Nephron (organoid): ENCODE data around the gene CCDC9B.
A peak's percentile ranks its signal among the peaks of the same experiment; 100 is the strongest.

Source experiments
- H3K27ac Mint-ChIP-seq, 3 experiments: 2 replicates each; pipeline ENCODE4 v1.8.0; 2020; ENCODE audit warnings: mixed read lengths in 3 of 3, mild to moderate bottlenecking in 2 of 3, moderate library complexity in 1 of 3
- H3K27me3 Mint-ChIP-seq: 2 replicates; pipeline ENCODE4 v1.8.0; 2021; ENCODE audit warnings: low read depth, mild to moderate bottlenecking, moderate library complexity, mixed read lengths
- H3K36me3 Mint-ChIP-seq: 2 replicates; pipeline ENCODE4 v1.8.0; 2020; ENCODE audit warnings: low read depth, mixed read lengths
- H3K4me1 Mint-ChIP-seq: 2 replicates; pipeline ENCODE4 v1.8.0; 2020; ENCODE audit warnings: mixed read lengths
- H3K4me3 Mint-ChIP-seq, 3 experiments: 2 replicates each; pipeline ENCODE4 v1.8.0; 2020; ENCODE audit warnings: mild to moderate bottlenecking in 3 of 3, mixed read lengths in 3 of 3, moderate library complexity in 2 of 3
- H3K9me3 Mint-ChIP-seq: 2 replicates; pipeline ENCODE4 v1.8.0; 2020; ENCODE audit warnings: mixed read lengths
- CTCF ChIP-seq, 3 experiments: fragments of 200-600 bp; sonication (generic); IDR thresholded peaks; one replicate each; pipeline ENCODE4 v1.5.0; 2021; ENCODE audit warnings: antibody characterized with exemption in 3 of 3; ENCODE audit not compliant: unreplicated experiment in 3 of 3

Gene CCDC9B

GRCh38 chr15:40309344-40309862 is 31.3 kb downstream of the CCDC9B start:
- H3K36me3 Mint-ChIP-seq: no peaks in the 10 kb centered on the region

DNA sequence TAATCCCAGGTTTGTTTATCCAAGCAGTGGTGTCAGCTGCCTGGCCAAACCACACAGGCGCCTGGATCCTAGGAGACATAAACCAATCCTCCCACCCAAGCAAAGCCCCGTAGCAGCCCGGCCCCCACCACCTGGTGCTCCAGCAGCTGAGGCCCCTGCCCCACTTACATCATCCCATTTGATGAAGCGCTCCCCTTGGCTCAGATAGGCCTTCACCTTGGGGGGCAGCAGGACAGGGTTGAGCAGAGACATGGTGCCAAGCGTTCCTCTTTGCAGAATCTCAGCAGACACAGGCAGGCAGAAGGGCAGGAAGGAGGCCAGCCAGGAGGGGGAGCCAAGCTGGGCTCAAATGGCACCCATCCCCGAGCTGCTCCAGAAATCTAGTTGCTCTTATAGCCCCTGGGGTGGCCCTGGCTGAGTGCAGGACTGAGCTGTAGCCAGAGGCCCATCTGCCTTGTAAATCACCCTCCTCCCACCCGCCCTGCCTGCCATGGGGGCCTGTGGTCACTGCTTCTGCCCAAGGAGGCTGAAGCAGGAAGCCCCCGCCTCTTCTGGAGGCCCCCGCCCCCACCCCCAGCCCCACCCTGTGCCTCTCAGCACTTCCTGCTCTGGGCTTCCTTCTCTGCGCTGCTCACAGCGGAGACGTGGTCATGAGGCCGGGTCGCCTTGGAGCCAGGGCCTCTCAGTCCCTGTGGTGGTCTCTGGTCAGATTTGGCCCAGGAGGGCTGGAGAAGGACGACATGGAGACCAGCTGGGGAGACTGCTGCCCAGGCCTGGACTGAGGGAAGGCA is 33.1 kb downstream of the CCDC9B start, which contains the start of gene PLCB2:
Gene PLCB2 (minus strand): TSS at position 515 of the 791 bp plus-strand sequence. CDS start 263 bp downstream, at position 252.
- peaks cover 25% of the 10 kb centered on the region for H3K4me1 Mint-ChIP-seq
- TF ChIP-seq CTCF (IDR thresholded peaks at IDR 0.05; ENCODE audit: unreplicated experiment in 3 of 3): peak in 1 of 3 experiments; percentile 17
- peaks cover 48% of the 10 kb centered on the region for H3K27me3 Mint-ChIP-seq
- no peak within 1 kb of the TSS for H3K27ac Mint-ChIP-seq
- peak within 1 kb of the TSS; percentile 35 to 60 (median 37) for H3K4me3 Mint-ChIP-seq
- H3K36me3 Mint-ChIP-seq: no peaks in the 10 kb centered on the region
- H3K9me3 Mint-ChIP-seq: no peaks in the 10 kb centered on the region

More at GRCh38 chr15:40309344-40309862, 31.3 kb downstream of the CCDC9B start:
- Mint-ChIP-seq H3K4me3 (no peak overlapping the region), H3K9me3 (no peaks in the 10 kb centered on the region), H3K4me1 (peaks cover 25% of the 10 kb centered on the region), H3K27ac (peak overlapping the region in 2 of 3 experiments; percentile 26 to 64), H3K27me3 (peaks cover 57% of the 10 kb centered on the region)
- no peak for TF ChIP-seq CTCF (IDR thresholded peaks at IDR 0.05; ENCODE audit: unreplicated experiment in 3 of 3)

DNA sequence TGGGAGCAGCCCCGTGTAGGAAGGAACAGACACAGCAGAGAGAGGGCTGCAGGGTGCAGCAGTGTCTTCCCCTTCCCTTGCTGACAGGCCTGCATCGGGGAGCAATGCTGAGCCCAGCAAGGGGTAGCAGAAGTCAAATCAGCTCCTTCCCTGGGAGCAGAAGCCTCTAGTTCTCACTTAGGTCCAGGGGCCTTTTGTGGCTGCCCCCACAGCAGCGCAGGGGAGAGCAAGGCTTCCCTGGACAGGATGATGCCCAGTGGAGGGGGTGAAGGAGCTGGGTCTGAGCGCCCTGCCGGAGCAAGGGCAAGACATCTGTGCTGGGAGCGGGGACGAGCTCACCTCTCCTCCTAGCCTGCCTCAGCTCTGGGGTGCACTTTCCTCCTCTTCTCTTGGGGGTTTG is 33.8 kb downstream of the CCDC9B start:
- H3K27me3 Mint-ChIP-seq: peaks cover 41% of the 10 kb centered on the region
- no peak overlapping the region for H3K27ac Mint-ChIP-seq
- TF ChIP-seq CTCF (IDR thresholded peaks at IDR 0.05; ENCODE audit: unreplicated experiment in 3 of 3): no peak
- peak overlapping the region in 1 of 3 experiments; percentile 37 for H3K4me3 Mint-ChIP-seq
- H3K36me3 Mint-ChIP-seq: no peaks in the 10 kb centered on the region
- no peaks in the 10 kb centered on the region for H3K9me3 Mint-ChIP-seq
- H3K4me1 Mint-ChIP-seq: peaks cover 25% of the 10 kb centered on the region

DNA sequence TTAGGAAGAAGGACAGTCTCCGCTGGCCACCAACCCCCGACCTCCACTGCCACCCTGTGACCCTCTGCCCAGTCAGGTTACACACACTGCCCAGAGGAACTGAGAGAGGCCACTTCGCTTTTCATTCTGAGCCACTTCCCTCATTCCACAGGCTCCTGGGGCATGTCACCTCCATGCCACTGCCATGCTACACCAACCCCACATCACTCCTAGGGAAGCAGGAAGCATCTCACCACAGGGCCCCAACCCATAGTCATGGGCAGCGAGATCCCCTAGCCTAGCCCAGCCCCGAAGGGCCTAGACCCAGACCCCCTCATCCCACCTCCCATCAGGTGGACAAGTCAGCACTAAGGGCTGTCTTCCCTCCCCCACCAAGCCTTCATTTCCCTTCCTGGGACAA is 34.4 kb downstream of the CCDC9B start:
- Mint-ChIP-seq H3K27me3 (peaks cover 37% of the 10 kb centered on the region), H3K27ac (no peak overlapping the region), H3K9me3 (no peaks in the 10 kb centered on the region), H3K4me1 (peaks cover 25% of the 10 kb centered on the region), H3K36me3 (no peaks in the 10 kb centered on the region), H3K4me3 (peak overlapping the region in 1 of 3 experiments; percentile 37)
- TF ChIP-seq CTCF (IDR thresholded peaks at IDR 0.05; ENCODE audit: unreplicated experiment in 3 of 3): no peak

DNA sequence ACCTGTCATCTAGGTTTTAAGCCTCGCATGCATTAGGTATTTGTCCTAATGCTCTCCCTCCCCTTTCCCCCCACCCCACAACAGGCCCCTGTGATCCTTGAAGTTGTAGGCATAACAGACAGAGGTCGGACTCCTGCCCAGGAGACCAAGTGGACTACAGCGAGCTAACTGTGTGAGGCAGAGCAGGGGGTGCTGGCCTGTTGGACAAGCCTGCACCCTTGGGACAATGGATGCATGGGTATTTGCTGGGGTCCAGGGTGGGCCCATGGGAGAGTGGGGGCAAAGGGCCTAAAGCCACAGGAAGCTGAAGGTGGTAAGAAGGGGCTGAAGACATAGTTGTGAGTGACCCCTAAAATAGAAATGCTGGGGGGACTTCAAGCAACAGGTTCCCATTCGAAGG is 35.5 kb downstream of the CCDC9B start:
- no peak overlapping the region for H3K27ac Mint-ChIP-seq
- H3K9me3 Mint-ChIP-seq: no peaks in the 10 kb centered on the region
- H3K27me3 Mint-ChIP-seq: peaks cover 29% of the 10 kb centered on the region
- TF ChIP-seq CTCF (IDR thresholded peaks at IDR 0.05; ENCODE audit: unreplicated experiment in 3 of 3): no peak
- H3K4me1 Mint-ChIP-seq: peaks cover 25% of the 10 kb centered on the region
- H3K4me3 Mint-ChIP-seq: no peak overlapping the region
- no peaks in the 10 kb centered on the region for H3K36me3 Mint-ChIP-seq
